ENCODE results near the gene PSMF1.
"Not testable (repeated sequence)": the region's sequence is repeated elsewhere in the genome, so short reads cannot be mapped to it uniquely, and the experiment has no call there.

PSMF1 gene

DNA sequence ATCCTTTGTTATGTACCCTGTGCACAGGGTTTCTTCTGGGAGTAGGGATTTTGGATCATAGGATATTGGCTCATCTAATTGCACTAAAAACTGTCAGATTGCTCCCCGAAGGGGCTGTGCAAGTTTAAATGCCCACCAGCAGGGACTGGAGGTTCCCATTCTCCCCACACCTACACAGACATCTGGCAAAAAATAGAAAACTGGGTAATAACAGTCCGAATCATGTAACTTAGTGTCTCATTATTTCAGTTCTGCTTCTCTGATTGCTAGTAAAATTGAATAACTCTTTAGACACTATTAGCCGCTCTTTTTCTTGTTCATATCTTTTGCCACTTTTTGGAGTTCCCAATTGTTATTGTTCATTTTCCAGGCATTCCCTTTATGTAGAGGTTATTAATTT, 5.3 kb downstream of the PSMF1 start:
- no peak for DNase-seq

- DNase-seq = no peak
Observed at GRCh38 chr20:1124421-1124820, 6.0 kb downstream of the PSMF1 start.

DNA sequence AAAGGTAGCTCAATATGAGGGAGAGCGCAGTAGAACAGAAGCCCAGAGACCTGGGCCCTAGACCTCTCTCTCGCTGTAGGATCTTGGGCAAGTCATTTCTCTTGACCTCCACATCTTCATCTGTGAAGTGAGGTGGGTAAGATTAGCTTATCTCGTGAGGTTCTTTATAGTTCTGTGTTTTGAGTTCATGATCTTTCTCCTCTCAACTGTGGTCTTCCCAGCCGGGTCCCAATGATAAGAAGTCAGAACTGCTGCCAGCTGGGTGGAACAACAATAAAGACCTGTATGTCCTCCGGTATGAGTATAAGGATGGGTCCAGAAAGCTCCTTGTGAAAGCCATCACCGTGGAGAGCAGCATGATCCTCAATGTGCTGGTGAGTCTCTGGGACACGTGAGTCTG, 6.9 kb downstream of the PSMF1 start:
- DNase-seq = no peak

DNA sequence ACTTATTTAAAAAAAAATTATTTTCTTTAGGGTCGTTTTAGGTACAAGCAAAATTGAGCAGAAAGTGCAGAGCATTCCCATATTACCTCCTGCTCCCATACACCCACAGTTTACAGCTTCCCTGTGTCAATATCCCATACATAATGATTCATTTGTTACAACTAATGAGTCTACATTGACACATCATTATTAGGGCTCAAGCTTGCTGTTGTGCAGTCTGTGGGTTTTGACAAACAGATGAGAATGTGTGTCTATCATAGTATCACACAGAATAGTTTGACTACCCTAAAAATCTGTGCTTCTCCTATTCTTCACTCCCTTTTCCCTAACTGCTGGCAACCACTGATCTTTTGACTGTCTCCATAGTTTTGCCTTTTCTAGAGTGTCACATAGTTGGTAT, 9.4 kb downstream of the PSMF1 start:
- DNase-seq = no peak

- DNase-seq = no peak
Observed at GRCh38 chr20:1130058-1130694, 11.8 kb downstream of the PSMF1 start.

GRCh38 chr20:1130847-1131246, 12.4 kb downstream of the PSMF1 start:
- no peak for DNase-seq

DNA sequence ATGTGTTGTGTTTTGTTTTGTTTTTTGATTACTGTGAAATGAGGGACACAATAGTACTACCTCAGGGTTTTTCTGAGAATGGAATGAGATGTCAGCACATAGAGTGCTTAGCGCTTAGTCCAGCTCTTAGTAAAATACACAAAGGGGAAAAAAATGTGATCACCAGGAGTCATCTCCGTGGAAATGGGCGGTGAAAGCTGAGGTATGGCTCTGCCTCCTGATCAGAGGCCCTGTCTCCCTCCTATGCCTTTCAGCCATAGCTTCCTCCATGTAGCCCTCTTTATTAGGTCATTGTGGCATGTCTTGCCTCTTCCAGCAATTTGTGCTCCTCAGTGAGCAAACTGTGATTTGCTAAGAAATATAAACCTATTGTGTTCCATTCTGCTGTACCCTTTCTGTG, 13.0 kb downstream of the PSMF1 start:
- no peak for DNase-seq

DNA sequence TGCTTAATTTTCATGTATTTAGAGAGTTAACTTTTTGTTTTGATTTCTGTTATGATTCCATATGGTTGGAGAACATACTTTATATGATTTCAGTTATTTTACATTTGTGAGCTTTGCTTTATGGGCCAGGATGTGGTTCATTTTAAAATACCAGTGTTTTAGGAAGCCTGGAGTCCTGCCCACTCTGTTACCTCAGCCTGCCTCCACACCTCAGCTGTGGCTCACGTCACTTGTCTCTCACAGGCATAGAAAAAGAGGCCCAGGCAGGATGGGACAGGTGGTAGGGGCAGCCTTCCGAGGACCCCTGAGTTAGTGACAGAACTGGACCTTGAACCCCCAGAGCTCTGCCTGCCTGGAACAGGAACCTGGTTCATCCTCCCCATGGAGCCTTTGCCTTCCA, 16.0 kb downstream of the PSMF1 start:
- DNase-seq = no peak

DNA sequence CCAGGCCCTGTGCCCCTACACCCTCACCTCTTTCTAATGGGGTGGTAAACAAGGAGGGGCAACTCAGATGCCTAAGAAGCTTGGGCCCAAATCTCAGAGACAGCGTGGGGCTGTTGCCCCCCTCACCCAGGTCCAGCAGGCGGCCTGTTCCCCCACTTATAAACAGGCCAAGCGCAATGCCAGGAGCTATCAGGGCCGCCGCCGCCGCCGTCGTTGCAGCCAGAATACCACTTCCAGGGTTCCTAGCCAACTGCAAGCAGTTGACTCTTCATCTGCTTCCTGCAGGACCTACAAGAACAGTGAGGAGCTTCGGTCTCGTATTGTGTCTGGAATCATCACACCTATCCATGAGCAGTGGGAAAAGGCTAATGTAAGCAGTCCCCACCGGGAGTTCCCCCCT, 16.4 kb downstream of the PSMF1 start:
- DNase-seq = no peak

DNA sequence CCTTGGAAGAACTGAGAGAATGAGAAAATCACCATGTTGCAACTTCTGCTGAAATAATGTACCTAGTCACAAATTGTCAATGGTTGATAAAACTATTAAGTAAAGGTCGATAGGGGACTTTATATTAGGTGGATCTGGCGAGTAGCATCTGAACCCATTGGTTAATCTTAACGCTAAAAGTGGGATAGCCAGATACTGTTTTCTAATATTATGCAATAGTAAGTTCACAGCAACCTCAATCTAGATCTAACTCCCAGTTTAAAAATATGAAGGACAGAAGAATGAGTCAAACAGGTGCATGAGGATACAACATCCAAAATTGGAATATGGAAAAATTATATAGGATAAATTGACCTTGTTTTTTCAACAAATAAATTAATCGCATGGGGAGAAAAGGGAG, 18.8 kb downstream of the PSMF1 start:
- DNase-seq = no peak

- no peak for DNase-seq
Observed at GRCh38 chr20:1144401-1145172, 26.2 kb downstream of the PSMF1 start.

- DNase-seq = no peak
Observed at GRCh38 chr20:1146957-1147356, 28.6 kb downstream of the PSMF1 start.

- DNase-seq = not testable (repeated sequence)
Observed at GRCh38 chr20:1149812-1150211, 31.4 kb downstream of the PSMF1 start.

DNA sequence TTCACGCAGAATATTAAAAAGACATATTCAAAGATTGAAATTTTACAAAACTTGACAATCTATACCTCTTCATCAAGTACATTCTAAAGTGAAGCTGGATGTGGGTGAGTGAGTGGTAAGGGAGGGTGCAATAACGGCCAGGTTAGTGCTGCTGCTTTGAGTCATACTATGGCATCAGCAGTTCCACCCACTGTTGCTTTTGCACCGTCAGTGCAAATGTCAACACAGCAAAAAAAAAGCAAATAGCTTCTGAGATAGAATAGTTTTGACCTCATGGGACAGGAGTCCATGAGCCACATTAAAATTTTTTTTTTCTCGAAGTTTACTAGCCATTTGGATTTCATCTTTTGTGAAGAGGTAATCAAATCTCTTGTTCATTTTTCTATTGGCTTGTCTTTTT, 31.8 kb downstream of the PSMF1 start:
- no peak for DNase-seq

GRCh38 chr20:1150968-1151367, 32.6 kb downstream of the PSMF1 start:
- DNase-seq = no peak

- DNase-seq = no peak
Observed at GRCh38 chr20:1154226-1154625, 35.8 kb downstream of the PSMF1 start.

GRCh38 chr20:1154691-1155090, 36.3 kb downstream of the PSMF1 start:
- DNase-seq = no peak

DNA sequence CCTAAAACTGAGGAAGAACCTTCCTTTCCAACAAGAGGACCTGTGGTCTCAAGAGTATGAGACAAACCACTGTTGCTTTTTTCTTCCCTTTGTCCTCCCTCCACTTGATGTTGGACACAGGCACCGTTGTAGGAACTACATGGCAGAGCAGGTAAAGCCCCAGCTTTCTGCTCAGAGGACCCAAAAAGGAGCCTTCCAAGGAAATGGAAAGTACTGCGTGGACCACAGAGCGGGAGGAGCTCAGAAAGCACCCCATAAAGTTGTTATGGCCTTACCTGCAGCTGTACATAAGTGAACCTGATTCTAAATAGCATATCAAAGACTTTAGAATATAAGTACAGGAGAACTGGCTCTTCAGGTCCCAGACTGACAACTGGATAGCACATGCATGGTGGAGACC, 36.9 kb downstream of the PSMF1 start:
- DNase-seq = no peak

DNA sequence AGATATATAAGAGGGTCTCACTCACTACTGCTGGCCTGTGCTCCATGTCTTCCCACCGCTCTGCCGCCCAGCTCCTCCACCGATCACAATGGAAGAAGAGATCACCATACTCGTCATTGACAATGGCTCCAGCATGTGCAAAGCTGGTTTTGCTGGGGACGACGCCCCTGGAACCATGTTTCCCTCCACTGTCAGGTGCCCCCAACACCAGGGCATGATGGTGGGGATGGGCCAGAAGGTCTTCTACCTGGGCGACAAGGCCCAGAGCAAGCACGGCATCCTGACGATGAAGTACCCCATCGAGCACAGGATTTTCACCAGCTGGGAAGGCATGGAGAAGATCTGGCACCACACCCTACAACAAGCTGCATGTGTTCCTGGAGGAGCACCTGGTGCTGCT, 42.1 kb downstream of the PSMF1 start:
- no peak for DNase-seq

DNA sequence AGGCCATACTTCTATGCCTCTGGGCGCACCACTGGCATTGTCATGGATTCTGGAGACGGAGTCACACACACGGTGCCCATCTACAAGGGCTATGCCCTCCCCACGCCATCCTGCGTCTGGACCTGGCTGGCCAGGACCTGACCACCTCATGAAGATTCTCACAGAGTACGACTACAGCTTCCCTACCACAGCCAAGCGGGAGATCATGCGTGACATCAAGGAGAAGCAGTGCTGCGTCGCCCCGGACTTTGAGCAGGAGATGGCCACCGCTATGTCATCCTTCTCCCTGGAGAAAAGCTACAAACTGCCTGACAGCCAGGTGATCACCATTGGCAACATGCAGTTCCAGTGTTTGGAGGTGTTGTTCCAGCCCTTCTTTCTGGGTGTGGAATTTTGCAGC, 42.6 kb downstream of the PSMF1 start:
- no peak for DNase-seq

DNA sequence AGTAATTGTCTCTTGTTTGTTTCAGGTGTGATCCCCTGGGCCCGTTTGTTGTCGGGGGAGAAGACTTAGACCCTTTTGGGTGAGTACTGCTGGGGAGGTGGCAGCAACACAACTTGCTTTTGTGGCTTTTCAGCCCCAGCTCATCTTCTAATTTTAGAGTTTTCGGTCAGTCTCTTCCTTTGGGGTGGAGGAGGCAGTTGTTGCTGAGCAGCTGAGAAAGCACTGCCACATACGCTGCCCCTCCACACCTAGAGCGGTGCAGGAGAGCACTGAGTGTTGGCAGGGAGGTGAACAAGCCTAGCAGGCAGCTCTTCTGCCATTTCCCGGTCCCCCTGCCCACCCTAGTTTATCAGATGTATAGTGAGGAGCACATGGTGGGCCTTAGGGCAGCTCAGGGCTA, 44.7 kb downstream of the PSMF1 start:
- no peak for DNase-seq

DNA sequence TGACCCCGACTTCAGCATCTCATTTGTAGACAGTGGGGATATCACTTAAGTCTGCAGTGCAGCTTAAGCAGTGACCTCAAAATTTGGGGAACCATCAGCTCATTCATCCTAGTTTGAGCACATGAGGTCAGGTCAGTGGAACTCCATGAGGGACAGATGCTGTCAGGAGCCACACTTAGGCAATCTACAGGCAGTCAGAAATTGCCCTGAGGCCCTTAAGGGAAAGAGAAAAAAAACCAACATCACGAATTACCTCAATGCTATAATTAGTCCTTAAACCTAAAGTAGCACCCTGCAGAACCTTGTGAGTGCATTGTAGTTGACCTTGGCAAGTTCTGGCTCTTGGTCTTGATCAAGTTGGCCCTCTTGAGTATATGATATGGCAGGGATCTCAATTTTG, 45.3 kb downstream of the PSMF1 start:
- no peak for DNase-seq

GRCh38 chr20:1164871-1165270, 46.5 kb downstream of the PSMF1 start:
- no peak for DNase-seq

DNA sequence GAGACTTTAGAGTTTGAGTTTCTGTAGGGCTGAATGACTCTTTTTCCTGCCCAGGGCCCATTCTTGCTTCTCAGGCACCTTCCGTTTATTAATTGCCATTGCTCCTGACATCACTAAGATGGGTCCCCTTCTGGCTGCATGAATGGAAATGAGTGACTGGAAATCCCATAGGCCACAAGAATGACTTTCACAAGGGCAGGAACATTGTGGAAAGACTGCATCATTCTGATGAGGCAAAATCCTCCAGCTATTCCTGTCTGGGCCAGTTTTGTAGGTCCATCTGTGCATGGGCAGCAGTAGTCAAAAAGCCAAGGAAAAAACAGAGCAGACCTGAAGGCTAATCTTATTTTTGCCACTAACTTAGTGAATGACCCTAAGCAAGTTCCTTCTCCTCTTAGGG, 47.1 kb downstream of the PSMF1 start:
- no peak for DNase-seq

DNA sequence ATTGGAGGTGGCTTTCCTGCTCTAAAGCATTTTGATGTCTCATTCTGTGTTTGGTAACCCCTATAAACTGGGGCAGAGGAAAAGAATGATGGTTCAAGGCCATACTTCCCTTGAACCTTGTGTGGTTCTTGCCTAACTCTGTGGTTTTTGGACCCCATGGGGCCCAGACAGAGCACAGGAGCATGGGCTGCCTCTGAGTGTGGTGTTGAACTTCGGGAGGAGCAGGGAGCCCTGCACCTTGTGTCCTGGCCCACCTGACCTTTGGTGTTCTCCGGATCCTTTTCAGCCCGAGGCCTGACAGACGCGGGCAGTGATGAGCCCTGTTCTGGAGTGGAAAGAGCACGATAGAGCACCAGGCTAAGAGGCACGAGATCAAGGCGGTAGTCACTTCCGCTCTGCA, 47.5 kb downstream of the PSMF1 start:
- no peak for DNase-seq
